Measurements from ENCODE around the gene TPRN. TPM values are rescaled to one million over a fixed set of nuclear protein-coding genes. Genes with fewer than 3 reads are reported as not detected.
A peak's percentile ranks its signal among the peaks of the same experiment; 100 is the strongest.

TPRN gene
- total RNA-seq, 1 experiment from 2014 or later = 37.7 TPM

DNA sequence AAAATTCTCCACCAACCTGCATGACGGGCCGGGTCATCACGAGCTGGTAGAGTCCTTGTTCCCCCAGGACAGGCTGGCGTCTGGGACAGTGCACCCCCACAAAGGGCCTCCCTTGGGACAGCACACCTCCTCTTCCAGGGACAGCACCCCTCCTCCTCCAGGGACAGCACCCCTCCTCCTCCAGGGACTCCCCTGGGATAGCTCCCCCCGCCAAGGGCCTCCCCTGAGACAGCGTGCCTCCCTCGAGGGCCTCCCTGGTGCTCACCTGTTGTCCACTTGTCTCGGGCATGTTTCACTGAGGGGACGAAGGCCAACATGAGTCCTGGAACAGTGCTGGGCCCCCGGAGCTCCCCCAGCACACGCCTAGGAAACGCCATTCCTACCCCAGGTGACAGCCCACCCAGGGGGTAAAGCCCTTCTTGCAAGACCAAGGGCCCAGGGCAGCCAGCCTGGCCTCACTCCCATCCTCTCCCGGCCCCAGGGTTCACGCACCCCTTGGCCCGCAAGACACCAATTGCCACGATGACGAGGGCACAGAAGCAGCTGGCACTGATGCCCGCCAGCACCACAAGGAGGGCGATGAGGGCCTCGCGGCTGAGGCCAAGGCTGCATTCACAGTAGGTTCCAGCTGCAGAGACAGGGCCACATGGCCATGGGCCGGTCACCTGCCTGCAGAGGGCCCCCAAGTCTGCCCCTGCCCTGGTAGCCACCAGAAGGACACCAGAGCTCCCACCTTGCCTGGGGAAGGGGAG, 29.2 kb downstream of the TPRN start:
- no TSS peak for BruUV-seq (replicated peaks)
- Histone ChIP-seq H3K4me3 (ENCODE audit: low read depth, low read length) (no peak overlapping the region), H3K27me3 (replicated peaks; ENCODE audit: control insufficient read depth, insufficient read depth, low read length) (peaks cover 2% of the 10 kb centered on the region; the same call in 1 of the 2 replicates), H3K9me3 (no peaks in the 10 kb centered on the region), H3K36me3 (ENCODE audit: control insufficient read depth, insufficient read depth, low read length) (no peaks in the 10 kb centered on the region), H3K4me1 (peaks cover 16% of the 10 kb centered on the region)
- CTCF ChIA-PET = no interaction called here
- intact Hi-C loops (cut with micrococcal nuclease; ENCODE audit: unreplicated experiment) = no loop called here
- Mint-ChIP-seq H3K27me3 (ENCODE audit: insufficient read depth, unreplicated experiment) (peaks cover 4% of the 10 kb centered on the region), H3K36me3 (ENCODE audit: insufficient read depth, unreplicated experiment) (peaks cover 20% of the 10 kb centered on the region), H3K27ac (ENCODE audit: unreplicated experiment) (no peak overlapping the region), H3K4me1 (ENCODE audit: low read depth, unreplicated experiment) (peaks cover 5% of the 10 kb centered on the region), H3K4me3 (ENCODE audit: unreplicated experiment) (no peak overlapping the region), H3K9me3 (ENCODE audit: unreplicated experiment) (no peaks in the 10 kb centered on the region)
- TF ChIP-seq, protein P1, sequence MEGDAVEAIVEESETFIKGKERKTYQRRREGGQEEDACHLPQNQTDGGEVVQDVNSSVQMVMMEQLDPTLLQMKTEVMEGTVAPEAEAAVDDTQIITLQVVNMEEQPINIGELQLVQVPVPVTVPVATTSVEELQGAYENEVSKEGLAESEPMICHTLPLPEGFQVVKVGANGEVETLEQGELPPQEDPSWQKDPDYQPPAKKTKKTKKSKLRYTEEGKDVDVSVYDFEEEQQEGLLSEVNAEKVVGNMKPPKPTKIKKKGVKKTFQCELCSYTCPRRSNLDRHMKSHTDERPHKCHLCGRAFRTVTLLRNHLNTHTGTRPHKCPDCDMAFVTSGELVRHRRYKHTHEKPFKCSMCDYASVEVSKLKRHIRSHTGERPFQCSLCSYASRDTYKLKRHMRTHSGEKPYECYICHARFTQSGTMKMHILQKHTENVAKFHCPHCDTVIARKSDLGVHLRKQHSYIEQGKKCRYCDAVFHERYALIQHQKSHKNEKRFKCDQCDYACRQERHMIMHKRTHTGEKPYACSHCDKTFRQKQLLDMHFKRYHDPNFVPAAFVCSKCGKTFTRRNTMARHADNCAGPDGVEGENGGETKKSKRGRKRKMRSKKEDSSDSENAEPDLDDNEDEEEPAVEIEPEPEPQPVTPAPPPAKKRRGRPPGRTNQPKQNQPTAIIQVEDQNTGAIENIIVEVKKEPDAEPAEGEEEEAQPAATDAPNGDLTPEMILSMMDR (IDR thresholded peaks at IDR 0.05; ENCODE audit: insufficient read depth in 1 of 2, low read depth in 1 of 2, low read length in 1 of 2, severe bottlenecking in 1 of 2, unreplicated experiment in 1 of 2) = no peak
- POLR2A ChIA-PET = interaction anchor here (0.6 kb wide), 1 partner anchor 41 kb away, joined by 10 read pairs; no protein-coding TSS in a partner anchor
- DNase-seq = no peak

DNA sequence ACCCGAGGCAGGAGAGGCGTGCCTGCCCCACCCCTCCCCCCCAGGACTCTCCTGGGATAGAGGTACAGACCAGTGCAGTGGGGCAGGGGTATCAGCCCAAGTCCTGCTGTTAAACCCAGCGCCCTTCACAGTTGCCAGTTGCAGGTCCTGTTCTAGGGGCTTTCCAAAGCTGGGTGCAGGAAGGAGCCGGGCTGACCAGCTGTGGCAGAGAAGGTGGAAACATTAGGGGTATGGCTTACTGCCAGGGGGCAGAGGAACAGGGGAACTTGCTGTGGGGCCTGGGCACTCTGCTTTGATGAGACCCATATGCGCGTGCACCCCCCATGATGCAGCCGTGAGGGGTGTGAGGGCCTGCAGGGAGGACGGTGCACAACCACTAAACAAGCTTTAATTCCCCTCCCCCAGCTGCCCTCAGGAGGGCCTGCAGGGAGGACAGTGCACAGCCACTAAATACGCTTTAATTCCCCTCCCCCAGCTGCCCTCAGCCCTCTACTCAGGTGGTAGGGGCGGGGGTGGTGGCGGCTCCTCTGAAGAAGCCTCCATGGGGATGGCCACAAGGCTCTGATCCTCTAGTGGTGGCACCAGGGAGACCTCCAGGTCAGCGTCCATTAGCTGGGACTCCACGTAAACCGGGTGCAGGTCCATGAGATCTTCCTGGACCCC, 29.9 kb downstream of the TPRN start:
- no peak overlapping the region for H3K4me3 ChIP-seq (ENCODE audit: low read depth, low read length)

More for the DNA sequence above, 29.9 kb downstream of the TPRN start:
- intact Hi-C loops (cut with micrococcal nuclease; ENCODE audit: unreplicated experiment) = no loop called here
- CTCF ChIA-PET = interaction anchor here (3.1 kb wide), 1 partner anchor 66 kb away, joined by 16 read pairs; no protein-coding TSS in a partner anchor
- TF ChIP-seq, protein P1 (IDR thresholded peaks at IDR 0.05; ENCODE audit: insufficient read depth in 1 of 2, low read depth in 1 of 2, low read length in 1 of 2, severe bottlenecking in 1 of 2, unreplicated experiment in 1 of 2) = no peak
- peaks cover 4% of the 10 kb centered on the region for H3K27me3 Mint-ChIP-seq (ENCODE audit: insufficient read depth, unreplicated experiment)
- no TSS peak for BruUV-seq (replicated peaks)
- H3K9me3 ChIP-seq = no peaks in the 10 kb centered on the region
- H3K4me3 Mint-ChIP-seq (ENCODE audit: unreplicated experiment) = peak overlapping the region; percentile 65
- peaks cover 2% of the 10 kb centered on the region; the same call in 1 of the 2 replicates for H3K27me3 ChIP-seq (replicated peaks; ENCODE audit: control insufficient read depth, insufficient read depth, low read length)
- peaks cover 16% of the 10 kb centered on the region for H3K4me1 ChIP-seq
- POLR2A ChIA-PET = interaction anchor here (0.7 to 1.0 kb wide), 2 partner anchors 43 to 59 kb away, joined by 3 read pairs; no protein-coding TSS in a partner anchor
- H3K9me3 Mint-ChIP-seq (ENCODE audit: unreplicated experiment) = no peaks in the 10 kb centered on the region
- H3K4me1 Mint-ChIP-seq (ENCODE audit: low read depth, unreplicated experiment) = peaks cover 6% of the 10 kb centered on the region
- H3K27ac Mint-ChIP-seq (ENCODE audit: unreplicated experiment) = no peak overlapping the region
- no peaks in the 10 kb centered on the region for H3K36me3 ChIP-seq (ENCODE audit: control insufficient read depth, insufficient read depth, low read length)
- H3K36me3 Mint-ChIP-seq (ENCODE audit: insufficient read depth, unreplicated experiment) = peaks cover 15% of the 10 kb centered on the region
- no peak for DNase-seq
